Stimulated activated CD4-positive, alpha-beta T cell treated with anti-CD3 and anti-CD28 coated beads, Interleukin-1b, Interleukin-23, amount 100 ng/mL, for 1 hour (primary cell): ENCODE data around the gene CXCR4.
A peak's percentile ranks its signal among the peaks of the same experiment; 100 is the strongest.

Source experiments
- DNase-seq, 2 donors: peaks; one replicate each; pipeline ENCODE4 v3.0.0-alpha.2; 2020; ENCODE audit warnings: low read depth in 2 of 2

The CXCR4 gene

DNA sequence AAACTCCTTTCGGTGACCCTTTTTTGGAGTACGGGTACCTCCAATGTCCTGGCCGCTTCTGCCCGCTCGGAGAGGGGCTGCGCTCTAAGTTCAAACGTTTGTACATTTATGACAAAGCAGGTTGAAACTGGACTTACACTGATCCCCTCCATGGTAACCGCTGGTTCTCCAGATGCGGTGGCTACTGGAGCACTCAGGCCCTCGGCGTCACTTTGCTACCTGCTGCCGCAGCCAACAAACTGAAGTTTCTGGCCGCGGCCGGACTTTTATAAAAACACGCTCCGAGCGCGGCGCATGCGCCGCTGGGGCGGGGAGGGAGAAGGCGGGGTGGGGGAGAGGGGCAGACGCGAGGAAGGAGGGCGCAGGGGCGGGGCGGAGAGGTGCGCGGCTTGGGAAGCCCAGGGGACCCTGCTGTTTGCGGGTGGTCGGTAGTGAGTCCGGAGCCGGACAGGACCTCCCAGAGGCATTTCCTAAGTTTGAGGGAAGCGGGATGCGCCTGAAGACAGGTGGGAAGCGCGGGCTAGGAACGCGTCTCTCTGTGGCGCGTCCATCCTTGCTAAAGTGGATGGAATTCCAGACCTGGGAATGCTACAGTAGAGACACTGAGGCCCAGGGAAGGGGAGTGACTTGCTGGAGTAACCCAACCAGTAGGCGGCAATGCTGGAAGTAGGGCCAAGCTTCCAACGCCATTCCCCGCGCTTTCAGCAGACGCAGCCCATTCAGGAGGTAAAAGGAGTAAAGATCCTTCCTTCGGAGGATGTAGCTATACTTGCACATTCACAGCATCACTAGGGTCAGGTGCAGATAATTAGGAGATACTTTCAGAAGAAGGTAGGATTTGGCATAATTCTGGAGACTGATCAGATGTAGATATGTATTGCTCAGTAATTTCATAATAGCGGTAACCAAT is at the start of gene CXCR4:
CXCR4 (minus strand) TSS at position 241 of the 910 bp plus-strand sequence; CDS start at position 152, 89 bp downstream.
- DNase-seq = peak; percentile 57 to 87

DNA sequence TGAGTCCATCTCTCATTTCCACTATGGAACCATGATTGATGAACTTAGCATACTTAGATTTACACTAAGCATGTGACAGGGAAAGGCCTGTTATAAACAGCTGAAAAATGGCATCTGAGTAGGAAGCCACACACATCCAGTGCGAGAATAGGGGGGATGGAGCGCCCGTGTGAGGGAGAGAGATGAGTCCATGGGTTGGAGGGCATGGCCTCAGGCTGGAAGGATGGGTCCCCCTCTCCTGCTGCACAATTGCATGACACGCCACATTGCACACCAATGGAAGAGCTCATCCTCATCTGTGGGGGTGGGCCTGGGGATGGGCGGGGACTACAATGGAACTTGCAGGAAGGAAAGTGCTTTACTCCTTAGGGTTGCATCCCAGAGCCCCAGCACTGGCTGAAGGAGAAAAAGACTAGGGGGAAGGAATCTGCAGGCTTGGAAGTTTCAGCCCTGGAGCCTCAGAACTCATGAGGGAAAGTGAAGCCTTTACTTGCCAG is 46.4 kb upstream of the CXCR4 start:
- DNase-seq = no peak

DNA sequence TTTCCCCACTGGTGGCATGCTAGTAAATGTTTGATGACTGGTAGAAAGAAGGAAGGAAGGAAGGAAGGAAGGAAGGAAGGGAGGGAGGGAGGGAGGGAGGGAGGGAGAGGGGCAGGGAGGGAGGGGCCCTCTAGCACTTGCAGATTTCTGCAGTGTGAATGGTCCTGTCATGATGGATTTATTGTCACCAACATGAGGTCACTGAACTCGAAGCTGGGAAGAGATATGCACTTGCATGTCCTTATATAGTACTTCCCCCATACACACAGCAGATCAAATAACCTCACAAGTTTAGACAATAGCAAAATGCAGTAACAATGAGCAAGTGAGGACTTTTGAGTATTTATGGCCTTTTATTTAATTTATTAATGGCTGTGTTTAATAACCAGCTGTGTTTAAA is 44.5 kb upstream of the CXCR4 start:
- no peak for DNase-seq

DNA sequence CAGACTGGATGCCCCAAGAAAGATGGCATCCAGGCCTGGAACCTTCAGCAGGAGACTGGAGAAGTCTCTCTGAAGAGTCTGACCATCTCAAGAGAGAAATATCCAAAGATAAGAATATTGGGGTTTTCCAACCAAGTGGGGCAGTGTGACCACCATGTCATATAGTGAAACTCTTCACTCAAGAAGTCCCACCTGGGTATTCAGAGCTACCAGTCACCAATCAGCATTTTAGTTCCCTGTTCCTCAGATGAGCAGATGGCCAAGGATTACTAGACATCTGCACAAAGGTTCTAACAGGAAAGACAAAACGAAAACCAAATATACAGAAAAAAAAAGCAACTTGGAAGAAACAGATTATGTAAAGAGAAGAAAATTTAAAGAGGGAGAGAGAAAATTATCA is 38.5 kb upstream of the CXCR4 start:
- no peak for DNase-seq

- DNase-seq = no peak
These were observed 36.4 kb upstream of the CXCR4 start for GRCh38 chr2:136154384-136154783.

DNA sequence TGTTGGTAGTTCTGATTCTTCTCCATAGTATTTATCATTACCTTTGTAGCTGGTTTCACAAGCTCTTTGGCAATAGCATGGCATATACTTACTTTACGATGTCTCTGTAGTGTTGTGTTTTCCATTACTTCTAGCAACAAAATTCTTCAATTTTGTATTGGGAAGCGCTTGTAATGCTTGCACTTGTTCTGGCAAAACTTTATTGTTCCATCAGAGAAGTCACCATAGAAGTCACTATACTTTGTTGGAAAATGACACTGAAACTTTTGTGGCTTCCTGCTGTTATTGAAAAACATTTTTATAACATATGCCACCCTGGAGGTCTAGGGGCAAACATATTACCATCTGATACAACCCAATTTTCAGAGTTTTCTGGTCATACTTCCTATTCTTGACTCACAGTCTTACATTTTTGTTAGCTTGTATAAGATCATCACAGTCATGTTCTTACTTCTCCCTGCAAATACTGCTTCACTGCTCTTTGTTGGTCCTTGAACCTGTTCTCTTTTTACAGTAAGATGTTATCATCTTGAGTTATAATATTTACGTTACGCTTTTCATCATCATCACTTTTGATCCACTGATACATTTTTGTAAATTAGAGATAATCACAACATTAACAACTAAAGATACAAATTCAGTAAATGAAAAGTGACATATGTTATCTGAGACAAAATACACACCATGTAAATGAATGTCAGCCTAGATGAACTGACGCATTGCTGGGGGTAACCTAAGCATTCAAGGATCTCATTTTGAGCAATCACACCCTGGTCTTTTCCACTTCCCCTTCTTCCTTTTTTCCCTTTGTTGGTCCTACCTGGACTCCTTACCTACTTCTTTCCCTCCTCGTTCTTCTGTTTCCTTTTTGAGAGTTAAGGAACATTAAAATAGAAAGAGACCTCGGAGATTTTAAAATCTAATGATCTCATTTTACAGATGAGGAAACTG is 33.3 kb upstream of the CXCR4 start:
- no peak for DNase-seq

DNA sequence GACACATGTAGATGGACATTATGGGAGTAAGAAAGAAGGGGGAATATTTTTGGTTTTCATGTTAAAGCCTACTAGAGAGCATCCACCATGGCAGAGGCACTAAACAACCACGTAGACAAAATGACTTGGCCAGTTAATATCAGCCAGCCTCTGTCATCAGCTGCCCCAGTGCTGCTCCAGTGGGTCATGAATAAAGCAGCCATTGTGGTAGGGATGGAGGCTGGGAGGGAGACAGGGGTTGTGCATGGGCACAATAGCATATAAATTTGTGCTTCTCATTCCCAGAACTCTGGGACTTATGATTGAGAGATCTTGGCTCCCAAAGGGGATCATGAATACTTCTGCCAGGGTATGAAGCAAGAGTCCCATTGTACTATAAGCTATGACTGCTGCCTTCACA is 31.1 kb upstream of the CXCR4 start:
- DNase-seq = no peak

- DNase-seq = no peak
These were observed 28.6 kb upstream of the CXCR4 start for GRCh38 chr2:136146564-136146963.

- no peak for DNase-seq
These were observed 25.9 kb upstream of the CXCR4 start for GRCh38 chr2:136143603-136144451.

GRCh38 chr2:136141510-136142149 is 23.7 kb upstream of the CXCR4 start:
- DNase-seq = no peak

- DNase-seq = no peak
These were observed 21.7 kb upstream of the CXCR4 start for GRCh38 chr2:136139631-136140030.

DNA sequence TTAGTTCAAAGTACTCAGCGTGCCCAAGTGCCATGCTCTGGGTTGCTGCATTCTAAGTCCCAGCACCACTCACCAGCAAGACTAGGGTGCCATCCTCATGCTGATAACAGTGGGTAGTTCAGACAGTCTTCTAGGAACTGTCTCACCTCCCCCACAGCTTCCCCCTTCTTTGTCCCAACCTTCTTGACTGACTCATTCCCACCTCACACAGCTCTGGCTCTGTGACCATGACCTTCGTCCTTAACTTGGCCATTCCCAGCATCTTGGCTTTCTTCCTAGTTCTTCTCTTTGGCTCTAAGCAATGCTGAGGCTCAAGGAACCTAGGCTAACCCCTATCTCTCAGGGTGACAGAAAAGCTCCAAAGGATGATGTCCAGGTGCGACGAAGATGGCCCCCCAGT is 20.0 kb upstream of the CXCR4 start:
- DNase-seq = no peak

DNA sequence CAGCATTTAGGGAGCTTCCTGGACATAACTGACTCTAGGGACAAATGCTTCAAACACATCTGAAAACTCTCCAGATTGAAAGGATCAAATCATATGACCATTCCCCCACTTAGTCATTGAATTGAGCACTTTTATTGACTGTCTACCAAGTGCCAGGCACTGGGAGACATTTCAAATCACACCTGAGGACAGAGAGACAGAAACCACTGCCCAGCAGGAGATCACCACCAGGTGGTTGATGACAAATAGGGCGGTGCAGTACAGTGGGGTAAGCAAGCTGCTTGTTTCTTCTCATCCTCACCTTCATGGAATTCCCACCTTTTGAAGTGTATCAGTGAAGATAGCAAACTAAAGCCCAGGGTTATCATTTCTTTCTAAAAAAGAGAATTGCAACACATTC is 19.0 kb upstream of the CXCR4 start:
- DNase-seq = no peak

DNA sequence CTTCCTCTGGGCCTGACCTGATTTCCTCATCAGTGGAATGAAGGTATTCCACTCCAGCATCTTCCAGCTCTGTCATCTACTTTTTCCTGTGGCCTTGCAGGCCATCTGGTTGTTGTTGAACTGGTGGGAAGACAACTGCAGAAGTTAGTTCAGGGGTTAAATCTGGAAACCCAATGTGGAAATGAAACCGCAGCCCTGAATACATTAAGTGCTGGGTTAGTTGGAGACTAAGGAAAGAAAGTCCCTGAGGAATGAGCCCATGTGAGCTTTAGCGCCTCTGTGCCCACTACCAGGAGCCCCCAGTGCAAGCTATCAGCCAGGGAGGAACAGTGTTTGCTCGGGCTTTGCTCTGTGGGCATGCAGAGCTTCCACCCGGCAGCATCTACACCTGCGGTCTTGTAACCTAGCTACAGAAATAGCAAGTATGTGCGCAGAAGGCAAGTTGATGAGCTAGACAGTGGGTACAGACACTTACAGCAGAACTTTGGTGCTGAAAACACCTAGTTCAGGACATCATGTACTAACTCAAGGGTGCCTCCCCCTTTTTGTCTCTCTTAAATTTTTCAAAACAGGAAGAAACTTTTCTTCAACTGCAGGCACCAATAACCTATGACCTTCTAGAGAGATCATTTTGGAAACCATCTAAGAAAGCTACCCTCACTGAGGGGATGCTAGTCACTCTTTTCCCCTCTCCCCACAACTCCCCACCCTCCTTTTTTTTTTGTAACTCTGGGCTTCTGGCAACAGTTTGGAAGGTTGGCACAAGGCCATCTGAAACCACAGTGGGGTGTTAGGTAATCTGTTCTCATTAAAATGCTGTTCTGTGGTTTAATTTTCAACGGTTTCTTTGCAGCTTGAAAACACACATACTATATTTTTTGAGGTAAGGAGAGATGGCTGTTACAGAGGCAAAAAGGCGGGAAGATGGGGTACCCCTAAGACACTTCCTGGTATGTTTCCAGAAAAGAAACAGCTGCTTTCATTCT is 18.3 kb upstream of the CXCR4 start:
- DNase-seq = no peak

- DNase-seq = no peak
These were observed 17.5 kb upstream of the CXCR4 start for GRCh38 chr2:136135462-136135861.

GRCh38 chr2:136134126-136134525 is 16.2 kb upstream of the CXCR4 start:
- no peak for DNase-seq

DNA sequence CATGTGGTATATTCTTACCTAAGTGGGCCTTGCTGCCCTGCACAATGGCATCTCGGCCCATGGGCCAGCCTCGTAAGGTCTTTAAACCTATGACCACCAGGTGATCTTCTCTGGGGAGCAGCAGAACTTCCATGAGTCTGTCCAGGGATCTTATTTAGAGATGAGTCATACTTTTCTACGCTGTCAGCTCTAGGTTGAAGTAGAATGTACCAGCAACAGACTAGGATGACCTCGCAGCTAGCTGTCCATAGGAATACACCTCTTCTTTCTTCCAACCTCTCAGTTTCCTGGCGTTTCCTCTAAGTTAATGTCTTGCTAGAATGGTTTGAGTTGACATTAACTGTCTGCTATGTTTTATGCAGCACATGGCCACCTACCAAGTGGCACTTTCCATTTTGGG is 15.6 kb upstream of the CXCR4 start:
- DNase-seq = no peak

DNA sequence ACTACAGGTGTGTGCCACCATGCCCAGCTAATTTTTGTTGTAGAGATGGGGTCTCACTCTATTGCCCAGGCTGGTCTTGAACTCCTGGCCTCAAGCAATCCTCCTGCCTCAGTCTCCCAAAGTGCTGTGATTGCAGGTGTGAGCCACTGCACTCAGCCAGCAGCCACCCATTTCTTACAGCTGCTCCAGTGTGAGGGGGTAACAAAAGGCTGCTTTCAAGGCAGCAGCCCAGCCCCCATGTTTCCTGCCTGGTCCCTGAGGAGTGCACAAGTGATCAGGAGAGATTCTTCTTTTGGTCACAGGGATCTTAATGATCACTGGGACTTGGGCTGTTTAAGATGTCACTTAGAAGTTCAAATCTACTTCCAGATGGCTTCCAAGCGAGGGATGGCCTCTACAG is 15.2 kb upstream of the CXCR4 start:
- DNase-seq = no peak

GRCh38 chr2:136132825-136133155 is 14.8 kb upstream of the CXCR4 start:
- DNase-seq = no peak
